T-helper 1 cell (primary cell): ENCODE measurements around the gene ZIC4.

Experiments
- DNase-seq, 5 donors: peaks; one replicate each; pipeline ENCODE4 v3.0.0-alpha.2; 2012 to 2020

The ZIC4 gene

DNA sequence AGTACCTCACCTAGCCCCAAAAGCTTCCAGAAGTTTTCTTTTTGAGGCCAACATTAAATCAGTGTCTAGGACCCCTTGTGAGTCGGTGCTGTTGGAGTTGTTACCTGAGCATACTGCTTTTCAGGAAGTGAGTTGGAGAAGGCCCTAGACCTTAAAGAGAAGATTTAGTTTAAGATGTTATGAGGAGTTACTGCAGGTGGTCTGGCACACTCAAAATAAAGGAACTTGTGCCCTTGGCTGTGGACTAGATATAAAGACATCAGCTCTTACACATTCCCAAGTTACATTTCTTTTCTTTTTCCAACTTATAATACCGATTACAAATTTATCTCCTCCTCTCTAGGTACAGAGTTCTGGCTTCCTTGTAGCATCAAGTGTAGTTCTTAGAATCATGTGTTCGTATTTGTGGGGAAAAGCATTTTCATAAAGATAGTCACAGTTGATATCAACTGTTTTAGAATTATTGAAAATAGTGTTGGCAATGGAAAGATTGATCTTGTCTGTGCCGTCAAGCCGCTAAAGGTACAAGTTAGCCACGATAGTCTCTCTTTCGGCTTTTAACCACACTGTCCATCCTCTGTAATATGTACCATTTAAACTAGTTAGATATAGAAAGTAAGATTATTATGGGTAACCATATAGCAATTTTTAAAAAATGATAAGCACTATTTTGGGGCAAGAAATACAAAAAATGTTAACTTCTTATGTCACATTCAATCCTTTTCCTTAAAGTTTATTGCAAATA is 11.4 kb upstream of the ZIC4 start:
- no peak for DNase-seq

DNA sequence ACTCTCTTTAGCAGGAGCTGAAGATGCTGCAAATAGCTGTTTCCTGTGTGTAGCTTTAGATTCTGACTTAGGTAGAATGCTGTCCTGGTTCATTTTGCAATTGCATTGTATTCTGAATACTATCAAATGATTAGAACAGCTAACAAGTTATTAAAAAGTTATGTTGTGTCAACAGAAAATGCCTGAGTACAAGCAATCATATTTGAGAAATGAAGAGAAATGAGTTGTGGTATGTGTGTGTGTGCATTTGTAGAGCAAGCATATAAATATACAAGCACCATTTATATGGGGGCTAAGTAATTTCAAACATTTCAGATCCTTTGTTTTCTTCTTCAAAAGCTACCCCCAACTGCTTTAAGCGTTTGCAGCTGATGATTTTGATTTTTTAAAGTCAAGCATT is 10.6 kb upstream of the ZIC4 start:
- DNase-seq = no peak

DNA sequence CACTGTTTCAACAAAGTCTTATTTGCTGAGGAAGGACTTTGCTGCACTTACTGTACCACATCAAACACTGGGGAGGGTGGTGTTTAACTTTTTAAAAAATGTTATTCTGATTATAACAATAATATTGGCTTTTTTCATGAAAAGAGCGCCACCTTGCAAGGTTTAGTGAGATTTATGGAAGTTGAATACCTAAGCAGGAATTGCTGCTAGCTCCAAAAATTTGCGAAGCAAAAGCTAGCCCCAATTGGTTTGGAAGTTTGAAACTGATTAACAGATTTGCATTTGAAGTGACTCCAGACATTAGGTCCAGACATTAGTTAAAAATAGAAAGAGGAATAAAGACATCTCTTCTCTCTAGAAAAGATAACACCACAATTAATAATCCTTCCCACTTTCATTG is 9.5 kb upstream of the ZIC4 start:
- DNase-seq = no peak

DNA sequence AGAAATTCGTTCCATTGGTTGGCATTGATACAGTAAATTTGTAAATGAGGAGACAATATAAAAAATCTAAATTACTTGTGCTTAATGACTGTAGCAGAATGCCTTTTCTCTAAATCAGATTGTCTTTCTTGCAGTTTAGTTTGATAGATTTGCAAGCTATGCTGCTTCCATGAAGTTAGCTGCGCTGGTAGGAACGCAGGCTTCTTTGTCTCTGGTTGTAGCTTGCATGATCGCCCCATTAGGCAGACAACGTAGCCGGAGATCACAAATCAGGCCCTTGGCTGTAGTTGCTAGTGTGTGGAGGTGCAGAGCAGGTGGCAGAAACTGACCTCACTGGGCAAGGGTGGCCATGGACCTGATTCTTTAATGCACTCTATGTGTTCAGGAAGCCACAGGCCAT is 8.9 kb upstream of the ZIC4 start:
- DNase-seq = no peak

DNA sequence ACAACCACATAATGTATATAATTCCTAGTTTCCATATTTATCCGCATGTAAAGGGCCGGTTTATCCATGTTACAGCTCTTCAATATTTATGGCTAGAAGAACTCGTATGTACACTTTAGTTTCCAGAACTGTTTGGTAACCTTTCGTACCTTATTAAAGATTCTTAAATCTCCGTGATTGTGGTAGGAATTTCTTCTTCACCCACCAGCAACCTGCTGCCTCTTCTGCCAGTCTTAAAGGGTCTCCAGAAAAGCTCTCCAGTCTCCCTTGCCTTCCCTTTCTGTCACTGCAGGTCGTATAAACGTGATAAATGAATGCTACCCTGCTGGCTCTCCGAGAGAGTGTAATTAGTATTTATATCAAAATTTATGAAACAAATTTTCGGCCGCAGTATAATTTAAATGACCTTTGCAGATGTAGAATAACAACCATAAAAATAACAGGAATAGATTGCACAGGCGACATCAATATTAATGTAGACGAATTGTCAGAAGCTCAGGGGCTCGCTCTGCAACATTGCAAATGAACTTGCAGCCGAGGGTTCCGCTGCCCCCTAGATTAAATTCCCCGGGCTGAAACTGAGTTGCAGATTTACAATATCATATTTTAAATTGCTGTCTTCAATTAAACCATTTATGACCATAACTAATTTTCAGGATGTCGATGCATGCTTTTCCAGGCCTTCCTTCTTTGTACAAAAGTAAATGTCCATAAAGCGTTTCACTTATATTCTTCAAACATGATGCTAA is 8.2 kb upstream of the ZIC4 start:
- no peak for DNase-seq

DNA sequence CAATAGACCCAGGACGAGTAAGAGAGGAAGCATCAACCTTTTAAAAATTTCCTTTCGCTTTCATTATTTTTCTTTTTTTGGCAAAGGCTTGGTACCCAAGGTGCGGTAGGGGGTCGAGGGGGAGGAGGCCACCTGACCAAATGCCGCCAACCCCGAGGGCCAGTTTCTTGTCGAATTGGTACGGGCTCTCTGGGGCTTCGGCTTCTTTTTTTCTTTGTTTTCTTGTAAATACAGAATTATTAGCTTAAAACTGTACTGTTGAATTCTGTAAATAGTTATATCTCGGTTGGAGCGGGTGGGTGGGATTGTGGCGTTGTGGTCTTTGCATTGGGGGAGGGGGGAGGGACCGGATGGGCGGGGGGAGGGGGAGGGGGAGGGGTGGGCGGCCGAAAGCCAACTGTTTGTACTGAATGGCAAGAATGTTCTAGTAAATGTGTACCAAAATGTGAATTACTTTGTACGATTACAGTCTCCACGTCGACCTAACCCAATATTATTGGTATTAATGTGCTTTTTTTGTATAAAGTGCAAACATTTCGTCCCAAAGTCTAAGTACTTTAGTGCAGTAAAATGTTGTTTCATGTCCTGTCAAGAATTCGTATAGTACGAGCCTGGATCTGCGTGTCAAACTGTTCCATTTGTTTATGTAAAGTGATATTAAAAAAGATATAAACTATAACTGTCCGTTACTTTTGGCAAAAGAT is 7.5 kb upstream of the ZIC4 start:
- no peak for DNase-seq

DNA sequence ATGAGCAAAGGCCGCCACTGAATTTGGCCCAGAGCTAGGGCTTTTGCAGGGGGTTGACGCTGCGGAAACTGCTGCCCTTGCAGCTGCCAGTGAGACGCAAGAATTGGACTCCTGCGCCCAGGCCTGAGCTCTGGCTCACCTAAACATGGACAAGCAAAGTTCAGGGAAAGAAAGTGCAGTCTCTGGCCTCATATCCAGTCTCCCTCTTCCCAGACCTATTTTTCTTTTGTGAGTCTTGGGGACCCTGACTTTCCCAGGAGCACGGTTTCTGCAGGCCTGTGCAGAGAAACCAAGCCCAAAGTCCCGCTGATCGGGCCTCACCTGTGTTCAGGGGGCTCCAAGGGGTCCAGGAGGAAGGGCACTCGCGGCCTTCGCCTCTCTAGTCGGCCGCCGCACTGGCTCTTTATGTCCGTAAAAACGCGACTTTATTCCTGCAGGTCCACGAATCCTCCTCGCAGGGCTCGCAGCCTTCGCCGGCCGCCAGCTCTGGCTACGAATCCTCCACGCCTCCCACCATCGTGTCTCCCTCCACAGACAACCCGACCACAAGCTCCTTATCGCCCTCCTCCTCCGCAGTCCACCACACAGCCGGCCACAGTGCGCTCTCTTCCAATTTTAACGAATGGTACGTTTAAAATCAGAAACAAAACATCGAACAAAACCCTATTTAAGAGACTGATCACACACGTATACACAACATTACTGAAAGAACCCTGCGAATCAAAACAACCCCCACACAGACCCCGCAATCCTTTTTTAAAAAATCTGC is 6.8 kb upstream of the ZIC4 start:
- DNase-seq = no peak

DNA sequence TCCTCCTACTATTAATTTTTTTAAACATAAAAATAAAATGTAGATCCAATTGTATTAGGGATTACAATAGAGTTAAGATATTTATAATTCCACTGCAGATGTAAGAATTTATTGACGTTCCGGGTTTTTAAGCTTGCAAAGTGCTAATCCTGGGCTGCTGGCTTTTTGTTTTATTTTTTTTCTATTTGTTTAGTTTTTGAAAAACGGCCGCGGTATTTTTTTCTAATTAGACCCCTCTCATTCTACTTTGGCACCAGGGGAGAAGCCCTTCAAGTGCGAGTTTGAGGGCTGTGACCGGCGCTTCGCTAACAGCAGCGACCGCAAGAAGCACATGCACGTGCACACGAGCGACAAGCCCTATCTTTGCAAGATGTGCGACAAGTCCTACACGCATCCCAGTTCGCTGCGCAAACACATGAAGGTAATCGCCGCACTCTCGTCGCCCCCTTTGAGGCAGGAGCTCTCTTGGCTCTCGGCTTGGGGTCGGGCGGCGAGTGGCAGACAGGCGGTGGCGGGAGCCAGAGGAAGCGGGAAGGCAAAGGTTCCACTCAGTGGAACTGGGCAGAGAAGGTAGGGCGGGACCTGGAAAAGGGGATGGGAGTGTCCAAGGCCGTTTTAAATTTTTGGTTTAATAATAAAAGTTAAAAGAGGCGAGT is 6.0 kb upstream of the ZIC4 start:
- DNase-seq = no peak

DNA sequence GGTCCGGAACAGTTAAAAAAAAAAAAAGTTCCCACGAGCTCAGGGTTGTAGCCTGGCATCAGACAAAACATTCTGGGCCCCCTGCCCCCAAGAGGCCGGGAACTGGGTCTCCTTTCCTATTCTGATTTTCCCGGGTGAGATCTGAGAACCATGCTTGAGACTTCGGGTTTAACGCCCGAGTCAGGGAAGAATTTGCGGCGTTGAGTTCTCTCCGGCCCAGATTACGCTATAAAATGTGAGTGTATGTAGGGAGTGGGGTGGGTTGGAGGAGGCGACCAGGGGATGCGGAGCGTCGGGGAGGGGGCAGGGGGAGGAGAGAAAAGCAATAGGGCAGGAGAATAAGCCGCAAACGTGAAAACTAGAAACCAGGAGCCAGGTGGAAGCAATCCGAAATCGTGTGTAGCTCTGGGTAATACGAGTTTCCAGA is 5.5 kb upstream of the ZIC4 start:
- DNase-seq = no peak

DNA sequence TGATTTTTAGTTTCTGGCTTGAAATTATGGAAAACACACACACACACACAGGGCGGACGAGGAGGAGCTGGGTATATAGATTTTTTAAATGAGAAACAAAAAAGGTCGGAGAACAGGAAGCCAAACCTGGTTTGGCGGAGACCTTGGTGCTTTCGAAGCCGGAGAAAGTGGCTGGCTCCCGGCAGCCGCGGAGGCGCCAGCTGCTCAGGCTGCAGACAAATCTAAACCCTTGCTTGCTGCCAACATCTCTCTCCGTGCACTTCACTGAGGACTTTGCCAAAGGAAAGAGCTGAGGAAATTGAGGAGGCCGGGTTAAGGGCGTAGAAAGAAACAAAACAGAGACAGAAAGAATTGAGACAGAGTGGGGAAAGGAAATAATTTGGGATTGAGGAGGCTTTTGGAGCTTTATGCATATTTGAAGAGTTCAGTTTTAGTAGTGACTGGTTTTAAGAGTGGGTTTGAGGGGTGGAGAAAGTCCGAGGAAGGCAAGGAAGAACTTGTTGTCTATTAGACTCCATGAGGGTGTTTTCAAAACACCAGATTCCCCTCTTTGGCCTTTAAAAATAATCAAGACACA is 5.0 kb upstream of the ZIC4 start:
- no peak for DNase-seq

DNA sequence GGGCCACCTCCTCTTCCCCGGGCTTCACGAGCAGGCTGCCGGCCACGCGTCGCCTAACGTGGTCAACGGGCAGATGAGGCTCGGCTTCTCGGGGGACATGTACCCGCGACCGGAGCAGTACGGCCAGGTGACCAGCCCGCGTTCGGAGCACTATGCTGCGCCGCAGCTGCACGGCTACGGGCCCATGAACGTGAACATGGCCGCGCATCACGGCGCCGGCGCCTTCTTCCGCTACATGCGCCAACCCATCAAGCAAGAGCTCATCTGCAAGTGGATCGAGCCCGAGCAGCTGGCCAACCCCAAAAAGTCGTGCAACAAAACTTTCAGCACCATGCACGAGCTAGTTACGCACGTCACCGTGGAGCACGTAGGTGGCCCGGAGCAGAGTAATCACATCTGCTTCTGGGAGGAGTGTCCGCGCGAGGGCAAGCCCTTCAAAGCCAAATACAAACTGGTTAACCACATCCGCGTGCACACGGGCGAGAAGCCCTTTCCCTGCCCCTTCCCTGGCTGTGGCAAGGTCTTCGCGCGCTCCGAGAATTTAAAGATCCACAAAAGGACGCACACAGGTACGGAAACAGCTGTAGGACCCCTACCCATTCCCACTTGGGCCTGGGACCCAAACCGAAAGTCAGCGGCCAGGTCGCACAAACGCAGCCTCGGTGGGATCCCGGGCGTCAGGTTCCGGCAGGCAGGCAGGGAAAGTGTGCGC is 4.3 kb upstream of the ZIC4 start:
- DNase-seq = peak in 1 of 5 donors; percentile 6

DNA sequence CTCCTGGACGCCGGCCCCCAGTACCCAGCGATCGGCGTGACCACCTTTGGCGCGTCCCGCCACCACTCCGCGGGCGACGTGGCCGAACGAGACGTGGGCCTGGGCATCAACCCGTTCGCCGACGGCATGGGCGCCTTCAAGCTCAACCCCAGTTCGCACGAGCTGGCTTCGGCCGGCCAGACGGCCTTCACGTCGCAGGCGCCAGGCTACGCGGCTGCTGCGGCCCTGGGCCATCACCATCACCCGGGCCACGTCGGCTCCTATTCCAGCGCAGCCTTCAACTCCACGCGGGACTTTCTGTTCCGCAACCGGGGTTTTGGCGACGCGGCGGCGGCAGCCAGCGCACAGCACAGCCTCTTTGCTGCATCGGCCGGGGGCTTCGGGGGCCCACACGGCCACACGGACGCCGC is 3.8 kb upstream of the ZIC4 start:
- DNase-seq = no peak

DNA sequence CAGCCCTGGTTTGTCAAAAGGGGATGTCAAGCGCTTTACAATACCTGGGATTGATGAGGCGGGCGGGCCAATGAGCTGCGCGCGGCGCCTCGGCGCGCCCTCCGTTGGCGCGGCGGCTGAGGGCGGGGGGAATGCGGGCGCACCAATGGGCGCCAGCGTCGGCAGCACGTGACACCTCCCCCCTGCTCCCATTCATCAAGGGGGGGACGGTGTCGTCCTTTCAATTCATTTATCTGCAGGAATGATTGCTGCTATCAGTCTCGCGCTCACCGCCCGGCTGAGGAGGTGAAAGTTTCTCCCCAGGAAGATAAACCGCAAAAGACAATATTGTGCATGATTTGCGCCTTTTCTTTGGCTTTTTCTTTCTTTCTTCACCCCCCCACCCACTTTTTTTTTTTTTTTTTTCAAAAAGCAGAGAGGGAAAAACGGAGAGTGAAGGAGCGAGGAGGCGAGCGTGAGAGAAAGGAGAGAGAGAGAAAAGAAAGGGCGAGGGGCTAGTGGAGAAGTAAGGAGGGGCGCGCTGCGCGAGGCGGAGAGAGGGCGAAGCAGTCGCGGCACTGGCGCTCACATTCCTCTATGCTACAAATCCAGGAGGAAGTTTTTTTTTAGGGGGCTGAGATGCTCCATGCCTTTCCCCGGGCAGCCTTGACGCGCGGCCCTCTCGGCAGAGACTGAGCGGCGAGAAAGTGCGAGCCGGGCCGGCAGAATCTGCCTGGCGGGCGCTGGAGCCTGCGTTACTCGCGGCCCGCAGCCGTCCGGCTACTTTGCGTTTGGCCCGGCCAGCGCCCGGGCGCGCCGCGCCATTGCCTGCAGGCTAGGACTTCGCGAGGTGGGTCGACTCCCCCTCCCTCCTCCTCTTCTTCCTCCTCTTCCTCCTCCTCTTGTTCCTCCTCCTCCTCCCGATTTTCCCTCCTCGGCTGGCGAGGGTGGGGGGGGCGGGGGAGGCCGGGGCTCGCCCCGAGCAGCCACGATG is 3.1 kb upstream of the ZIC4 start, which contains the start of gene ZIC1:
Gene ZIC1, plus strand, starts transcription at position 223 of the 973 bp plus-strand sequence. Its CDS starts 748 bp downstream, at position 971.
- no peak for DNase-seq

DNA sequence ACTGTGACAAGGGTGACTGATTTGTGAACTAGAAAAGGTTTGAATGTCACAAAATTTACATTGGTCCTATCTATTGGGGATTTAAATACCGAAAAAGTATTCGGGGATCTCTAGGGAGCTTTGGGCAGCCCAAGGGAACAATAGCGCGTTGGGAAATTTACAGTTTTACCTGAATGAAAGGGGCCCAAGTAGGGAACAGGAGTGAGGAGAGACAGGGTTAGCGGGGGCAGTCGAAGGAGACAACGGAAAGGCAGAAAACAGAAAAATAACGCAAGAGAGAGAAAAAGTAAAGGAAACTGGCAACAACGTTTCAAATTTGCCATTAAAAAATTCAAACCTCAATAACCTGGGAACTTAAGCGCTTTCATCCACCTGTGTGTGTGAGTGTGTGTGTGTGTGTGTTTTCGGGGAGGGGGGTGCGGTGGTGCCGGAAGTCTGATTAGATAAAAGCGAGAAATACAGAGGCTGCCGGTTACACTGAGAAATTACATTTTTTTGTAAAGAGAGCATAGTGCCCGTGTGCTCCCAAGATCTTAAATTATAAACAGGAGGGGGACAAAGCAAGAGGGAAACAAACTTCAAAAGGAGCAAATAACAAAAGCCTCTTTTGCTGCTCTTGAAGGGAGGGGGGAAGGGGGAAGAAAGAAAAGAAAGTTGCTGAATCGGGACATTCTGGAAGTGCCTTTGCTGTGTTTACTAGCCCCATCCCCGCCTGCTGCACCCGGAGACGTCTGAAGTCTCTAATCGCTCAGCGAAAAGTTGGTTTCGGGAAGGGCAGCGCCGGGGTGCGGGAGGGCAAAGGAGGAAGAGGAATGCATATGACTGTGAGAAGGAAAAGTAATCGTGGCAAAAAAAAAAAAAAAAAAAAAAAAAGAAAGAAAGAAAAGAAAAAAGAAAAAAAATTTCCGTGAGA is 2.1 kb upstream of the ZIC4 start:
- no peak for DNase-seq

DNA sequence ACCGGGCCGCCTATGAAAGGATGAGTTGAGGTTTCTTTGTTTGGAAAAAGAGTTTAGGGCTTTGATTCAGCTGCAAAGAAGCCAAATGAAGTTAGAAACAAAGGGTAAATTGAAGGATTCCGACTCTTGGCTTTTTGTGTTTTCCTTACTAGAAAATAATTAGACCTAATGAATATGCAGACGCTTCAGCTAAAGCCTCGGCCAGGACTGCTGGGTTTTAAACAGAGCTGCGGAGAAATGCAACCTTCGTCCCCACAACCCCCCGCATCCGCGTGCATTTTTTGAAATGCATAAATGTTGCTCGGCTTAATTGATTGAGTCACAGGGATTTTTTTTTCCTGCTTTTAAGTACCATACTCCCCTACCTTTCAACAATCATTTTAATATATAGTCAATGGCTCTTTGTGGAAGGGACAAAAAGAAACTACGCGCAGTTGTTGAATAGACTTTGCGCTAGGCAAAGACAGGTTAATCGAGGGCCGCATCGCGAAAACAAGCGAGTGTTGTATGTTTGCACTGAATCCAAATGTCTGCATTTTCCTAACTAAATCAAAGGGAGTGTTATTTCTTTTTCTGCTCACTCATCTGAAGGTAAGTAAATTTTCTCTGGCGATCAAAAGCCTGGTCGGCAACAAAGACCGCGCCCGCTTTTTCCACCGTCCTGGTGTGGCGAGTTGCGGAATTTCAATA is 1.3 kb upstream of the ZIC4 start:
- DNase-seq = no peak

DNA sequence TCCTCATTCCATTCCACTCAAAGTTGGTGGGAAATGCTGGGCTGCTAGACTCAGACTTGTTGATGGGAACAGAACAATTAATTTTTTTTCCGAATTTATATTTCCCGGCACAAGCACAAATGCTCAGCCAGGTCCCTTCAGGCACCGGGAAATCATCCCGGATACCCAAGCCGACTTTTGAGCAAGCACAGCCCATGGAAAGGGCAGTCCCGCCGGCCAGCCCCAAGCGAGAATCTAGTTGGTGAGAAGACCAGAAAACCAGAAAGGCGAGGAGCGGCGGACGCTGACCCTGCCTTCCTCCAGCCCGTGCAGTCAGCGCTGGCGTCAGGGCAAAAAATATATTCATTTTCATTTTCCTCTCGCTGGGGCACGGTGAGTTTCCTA is 763 bp upstream of the ZIC4 start:
- DNase-seq = no peak

DNA sequence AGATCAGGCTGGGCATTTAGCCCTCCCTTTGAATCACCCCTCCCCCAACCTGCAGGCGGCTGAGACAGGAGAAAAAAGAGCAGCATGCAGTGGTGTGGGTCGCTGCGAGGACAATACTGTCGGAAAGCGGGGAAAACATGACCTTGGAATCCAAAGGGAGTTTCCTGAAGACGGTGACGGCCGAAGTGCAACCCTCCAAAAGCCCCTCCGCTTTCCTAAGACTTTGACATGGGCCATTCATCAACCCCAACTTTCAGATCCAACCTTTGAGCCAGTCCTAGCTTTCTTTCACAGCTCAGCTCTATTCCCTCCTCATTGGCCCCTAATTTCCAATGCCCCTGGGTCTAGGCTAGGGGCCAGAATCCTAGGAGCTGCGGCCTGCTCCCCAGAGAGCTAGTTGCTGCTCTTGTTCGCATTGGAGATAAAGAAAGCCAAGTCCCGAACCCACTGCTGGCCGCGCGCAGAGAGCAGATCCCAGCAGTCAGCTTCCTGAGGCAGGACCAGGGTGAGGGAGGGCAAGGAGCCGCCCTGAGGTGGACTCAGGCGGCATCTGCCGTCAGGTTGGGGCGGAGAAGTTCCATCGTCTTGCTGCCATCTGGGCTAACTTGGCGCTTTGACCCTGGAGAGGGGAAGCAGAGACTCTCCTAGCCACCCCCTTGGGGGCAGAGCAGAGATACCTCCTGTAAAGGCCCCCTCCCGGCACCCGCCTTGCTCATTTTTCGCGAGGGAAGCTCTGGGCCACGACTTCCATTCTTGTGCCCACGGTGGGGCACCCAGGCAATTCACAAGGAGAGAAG is 914 bp downstream of the ZIC4 start:
- DNase-seq = no peak
